HG03432 (cell line): ENCODE measurements around the gene GPATCH3.
"Not testable (repeated sequence)": the region's sequence is repeated elsewhere in the genome, so short reads cannot be mapped to it uniquely, and the experiment has no call there.

Experiments
- ATAC-seq: cut with Tn5 transposase; IDR thresholded peaks from one replicate; pipeline ENCODE4 v1.9.1; 2021; ENCODE audit warnings: mild to moderate bottlenecking, moderate library complexity; ENCODE audit not compliant: unreplicated experiment

GPATCH3 gene

DNA sequence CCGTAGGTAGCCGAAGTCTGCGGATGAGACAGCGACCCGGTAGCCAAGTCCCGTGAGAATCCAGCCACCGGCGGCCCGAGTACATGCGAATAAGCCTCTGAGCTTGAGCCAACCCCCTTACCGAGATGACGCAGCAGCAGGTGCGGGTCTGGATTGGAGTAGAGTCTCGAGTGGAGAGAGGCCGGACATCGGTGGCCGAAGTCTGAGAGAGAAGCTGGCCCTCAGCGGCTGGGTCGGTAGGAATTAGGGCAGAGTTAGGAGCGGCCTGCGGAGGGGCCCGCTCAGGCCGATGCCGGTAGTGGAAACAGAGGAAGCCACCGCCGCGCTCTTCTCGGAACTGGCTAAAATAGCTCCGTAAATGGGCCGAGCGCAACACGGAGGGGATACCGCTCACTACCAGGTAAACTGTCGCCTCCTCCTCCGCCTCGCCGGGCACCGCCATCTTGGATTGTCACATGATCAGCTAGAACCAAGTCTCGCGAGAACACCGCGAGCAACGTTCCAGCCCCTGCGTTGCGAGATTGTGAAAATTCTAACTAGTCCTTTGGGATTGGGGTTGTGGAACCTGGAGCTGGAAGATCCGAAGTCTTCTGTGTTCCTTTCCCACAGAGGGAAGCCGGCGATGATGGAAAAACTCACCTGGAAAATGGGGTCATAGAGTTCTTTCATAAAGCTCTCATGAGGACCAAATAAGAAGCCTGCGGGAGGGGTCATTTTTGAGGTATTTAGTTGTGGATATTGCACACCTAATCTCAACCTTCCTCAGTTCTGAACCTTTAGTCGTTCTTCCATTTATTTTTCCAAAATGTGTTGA lies at the start of gene GPATCH3:
TSS of gene GPATCH3 (minus strand) at position 467 of the 814 bp plus-strand sequence. CDS start at position 442, 25 bp downstream.
- ATAC-seq = peak; percentile 87

- no peak for ATAC-seq
These were observed 49.7 kb upstream of the GPATCH3 start for GRCh38 chr1:26949926-26950319.

GRCh38 chr1:26949266-26949925 lies 49.1 kb upstream of the GPATCH3 start:
- no peak for ATAC-seq

DNA sequence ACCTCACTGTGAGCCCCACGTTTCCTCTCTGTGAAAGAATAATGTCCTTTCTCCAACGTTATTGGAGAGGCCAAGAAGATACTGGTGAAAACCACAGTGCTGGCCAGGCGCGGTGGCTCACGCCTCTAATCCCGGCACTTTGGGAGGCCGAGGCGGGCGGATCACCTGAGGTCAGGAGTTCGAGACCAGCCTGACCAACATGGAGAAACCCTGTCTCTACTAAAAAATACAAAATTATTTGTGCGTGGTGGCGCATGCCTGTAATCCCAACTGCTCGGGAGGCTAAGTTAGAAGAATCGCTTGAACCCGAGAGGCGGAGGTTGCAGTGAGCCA lies 48.4 kb upstream of the GPATCH3 start:
- ATAC-seq = not testable (repeated sequence)

GRCh38 chr1:26946270-26946669 lies 46.0 kb upstream of the GPATCH3 start:
- ATAC-seq = no peak

- ATAC-seq = no peak
These were observed 45.5 kb upstream of the GPATCH3 start for GRCh38 chr1:26945728-26946127.

DNA sequence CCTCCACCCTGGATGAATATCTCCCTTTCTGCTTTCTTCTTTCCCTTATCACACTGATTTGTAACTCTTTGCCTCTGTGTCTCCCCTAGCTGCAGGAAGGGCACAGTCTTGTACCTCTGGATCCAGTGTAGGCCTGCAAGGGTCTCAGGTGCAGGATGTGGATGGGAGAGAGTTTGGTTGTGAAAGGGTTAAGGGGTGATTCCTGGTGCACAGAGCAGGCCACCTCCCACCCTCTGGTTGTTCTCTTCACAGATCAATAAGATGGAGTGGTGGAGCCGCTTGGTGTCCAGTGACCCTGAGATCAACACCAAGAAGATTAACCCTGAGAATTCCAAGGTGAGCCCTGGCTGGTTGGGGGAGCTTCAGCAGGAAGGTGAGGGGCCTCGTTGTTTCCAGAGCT lies 44.9 kb upstream of the GPATCH3 start:
- no peak for ATAC-seq

- ATAC-seq = no peak
These were observed 42.4 kb upstream of the GPATCH3 start for GRCh38 chr1:26942656-26943055.

GRCh38 chr1:26941311-26941710 lies 41.0 kb upstream of the GPATCH3 start:
- no peak for ATAC-seq

GRCh38 chr1:26938659-26939025 lies 38.4 kb upstream of the GPATCH3 start:
- ATAC-seq = no peak

DNA sequence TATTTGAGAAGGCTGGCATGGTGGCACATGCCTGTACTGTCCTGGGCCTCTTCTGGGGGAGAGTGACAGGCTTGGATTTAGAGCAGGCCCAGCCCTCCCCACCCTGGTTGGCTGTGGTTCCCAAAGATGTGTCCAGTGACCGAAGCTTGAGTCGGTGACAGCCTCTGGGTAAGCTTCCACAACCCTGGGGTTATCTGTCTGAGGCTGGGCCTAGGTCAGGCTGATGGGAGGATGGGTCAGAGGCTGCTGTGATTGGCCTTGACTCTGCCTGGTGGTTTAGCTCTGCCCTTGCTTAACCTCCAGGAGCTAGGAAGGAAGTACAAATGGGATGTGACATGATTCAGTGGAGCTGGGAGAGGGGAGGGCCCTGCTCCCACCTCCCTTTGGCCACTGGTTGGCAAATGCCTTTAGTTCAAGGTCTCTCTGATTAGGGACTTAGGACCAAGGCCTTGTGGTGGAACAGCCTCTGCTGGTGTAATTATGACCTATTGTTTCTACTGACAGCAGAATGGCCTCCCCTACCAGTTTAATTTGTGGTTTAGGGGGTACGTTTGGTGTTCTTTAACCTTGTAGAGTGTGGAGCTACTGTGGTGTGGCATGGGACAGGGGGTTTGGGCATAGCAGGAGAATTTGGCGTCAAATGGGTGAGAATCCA lies 37.9 kb upstream of the GPATCH3 start:
- no peak for ATAC-seq

GRCh38 chr1:26936823-26937222 lies 36.6 kb upstream of the GPATCH3 start:
- no peak for ATAC-seq

DNA sequence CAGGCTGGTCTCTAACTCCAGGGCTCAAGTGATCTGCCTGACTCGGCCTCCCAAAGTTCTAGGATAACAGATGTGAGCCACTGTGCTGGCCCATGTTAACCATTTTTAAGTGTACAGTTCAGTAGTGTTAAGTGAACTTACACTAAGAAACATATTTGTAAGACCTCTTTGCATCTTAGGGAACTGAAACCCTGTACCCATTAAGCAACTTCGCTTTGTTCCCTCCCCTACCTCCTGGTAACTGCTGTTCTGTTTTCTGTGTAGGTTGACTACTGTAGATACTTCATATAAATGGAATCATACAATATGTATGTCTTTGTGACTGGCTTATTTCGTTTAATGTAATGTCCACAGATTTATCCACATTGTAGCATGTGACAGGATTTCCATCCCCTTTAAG lies 32.3 kb upstream of the GPATCH3 start:
- ATAC-seq = no peak

GRCh38 chr1:26923711-26924110 lies 23.4 kb upstream of the GPATCH3 start:
- no peak for ATAC-seq

DNA sequence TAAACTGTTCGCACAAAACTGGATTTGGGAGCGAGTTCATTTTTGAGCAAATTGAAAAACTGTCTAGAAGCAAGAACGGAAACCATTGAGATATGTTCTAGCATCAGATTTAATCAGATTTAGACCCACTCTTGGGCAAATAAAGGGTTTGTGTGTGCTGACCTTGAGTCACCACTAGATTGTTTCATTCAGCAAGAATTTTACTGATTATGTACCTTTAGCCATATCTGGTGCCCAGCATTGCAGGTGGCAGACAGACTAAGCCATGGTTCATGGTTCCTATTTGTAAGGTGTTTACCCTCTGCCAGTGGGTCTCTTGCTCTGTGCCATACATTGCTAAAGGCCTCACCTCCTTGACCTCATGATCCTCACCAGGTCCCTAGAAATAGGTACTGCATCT lies 22.6 kb upstream of the GPATCH3 start:
- no peak for ATAC-seq

DNA sequence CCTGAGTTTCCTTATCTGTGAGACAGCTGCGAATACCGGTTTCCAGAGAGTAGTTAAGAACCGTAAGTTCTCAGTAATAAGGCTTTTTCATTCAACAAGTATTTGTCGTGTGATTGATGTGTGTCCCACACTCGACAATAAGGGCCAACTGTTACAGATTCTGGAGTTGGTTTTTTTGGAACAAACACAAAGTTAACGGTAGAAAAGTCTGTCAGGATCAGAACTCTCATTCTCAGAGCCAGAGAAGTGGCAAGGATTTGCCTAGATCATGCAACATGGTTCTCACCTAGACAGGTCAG lies 22.1 kb upstream of the GPATCH3 start:
- ATAC-seq = no peak

DNA sequence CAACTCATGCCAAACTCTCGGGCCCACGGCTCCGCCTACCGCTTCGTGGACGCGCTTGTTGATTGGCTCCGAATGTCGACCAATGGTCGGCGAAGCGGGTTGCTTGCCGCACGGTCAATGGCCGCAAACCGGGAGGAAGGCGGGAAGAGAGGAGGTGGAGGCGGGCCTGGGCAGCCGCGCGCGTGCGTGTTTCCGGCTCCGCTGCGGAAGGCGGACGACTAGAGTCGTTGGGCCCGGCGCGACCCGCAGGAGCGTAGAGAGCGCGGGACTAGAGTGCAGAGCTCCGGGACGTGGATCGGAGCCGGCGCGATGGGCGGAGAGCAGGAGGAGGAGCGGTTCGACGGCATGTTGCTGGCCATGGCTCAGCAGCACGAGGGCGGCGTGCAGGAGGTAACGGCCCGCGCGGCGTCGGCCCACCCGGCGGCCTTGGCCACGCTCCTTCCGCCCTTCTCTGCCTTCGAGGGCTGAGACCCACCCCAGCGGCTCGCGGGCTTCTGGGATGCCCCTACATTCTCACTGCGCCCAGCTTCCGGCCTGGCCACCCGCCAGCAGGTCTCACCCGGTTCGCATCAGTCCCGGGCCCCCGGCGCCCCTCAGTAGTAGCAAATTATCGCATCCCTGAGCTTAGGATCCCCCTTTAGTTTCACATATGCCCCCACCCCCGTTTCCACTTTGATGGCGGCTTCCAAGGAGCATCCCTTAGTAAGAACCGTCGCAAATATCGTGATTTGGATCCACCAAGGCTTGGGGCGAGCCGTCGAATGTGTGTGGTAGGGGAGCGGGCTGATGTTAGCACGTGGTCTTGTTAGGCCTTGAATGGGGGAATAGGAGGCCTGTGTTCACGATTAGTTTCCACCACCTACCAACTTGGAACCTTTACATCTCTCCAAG lies 21.5 kb upstream of the GPATCH3 start, which contains the start of gene NUDC:
TSS of gene NUDC (plus strand) at position 204 of the 891 bp plus-strand sequence. CDS start at position 310, 106 bp downstream.
- peak; percentile 97 for ATAC-seq

GRCh38 chr1:26921126-26921539 lies 20.9 kb upstream of the GPATCH3 start:
- peak; percentile 16 for ATAC-seq

DNA sequence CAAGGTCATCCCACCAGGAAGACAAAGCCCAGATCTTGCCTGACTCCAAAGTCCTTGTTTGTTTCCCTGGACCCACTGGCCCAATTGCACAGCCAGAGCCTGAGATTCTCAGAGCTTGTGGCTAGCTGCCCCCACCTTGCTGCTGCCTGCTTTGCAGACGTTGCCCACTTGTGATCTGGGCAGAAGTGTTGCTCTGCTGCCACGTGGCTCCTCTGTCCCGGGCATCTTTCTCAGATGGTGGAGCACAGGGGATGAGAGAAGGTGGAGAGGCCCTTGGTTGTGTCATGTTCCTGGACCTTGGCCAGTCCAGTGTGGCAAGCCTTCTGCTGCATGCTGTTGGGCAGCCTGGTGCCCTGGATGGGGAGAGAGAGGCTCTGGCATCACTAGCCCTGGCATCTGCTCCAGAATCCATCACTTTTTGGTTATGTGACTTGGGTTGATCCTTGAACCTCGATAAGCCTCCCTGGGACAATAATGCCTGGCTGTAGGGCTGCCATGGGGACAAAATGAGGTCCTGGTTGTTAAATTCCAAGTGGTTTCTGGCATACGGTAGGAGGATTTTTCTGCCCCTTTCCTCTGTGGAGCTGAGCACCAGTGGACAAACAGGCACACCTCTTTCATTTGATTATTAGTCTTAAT lies 15.1 kb upstream of the GPATCH3 start:
- ATAC-seq = no peak

DNA sequence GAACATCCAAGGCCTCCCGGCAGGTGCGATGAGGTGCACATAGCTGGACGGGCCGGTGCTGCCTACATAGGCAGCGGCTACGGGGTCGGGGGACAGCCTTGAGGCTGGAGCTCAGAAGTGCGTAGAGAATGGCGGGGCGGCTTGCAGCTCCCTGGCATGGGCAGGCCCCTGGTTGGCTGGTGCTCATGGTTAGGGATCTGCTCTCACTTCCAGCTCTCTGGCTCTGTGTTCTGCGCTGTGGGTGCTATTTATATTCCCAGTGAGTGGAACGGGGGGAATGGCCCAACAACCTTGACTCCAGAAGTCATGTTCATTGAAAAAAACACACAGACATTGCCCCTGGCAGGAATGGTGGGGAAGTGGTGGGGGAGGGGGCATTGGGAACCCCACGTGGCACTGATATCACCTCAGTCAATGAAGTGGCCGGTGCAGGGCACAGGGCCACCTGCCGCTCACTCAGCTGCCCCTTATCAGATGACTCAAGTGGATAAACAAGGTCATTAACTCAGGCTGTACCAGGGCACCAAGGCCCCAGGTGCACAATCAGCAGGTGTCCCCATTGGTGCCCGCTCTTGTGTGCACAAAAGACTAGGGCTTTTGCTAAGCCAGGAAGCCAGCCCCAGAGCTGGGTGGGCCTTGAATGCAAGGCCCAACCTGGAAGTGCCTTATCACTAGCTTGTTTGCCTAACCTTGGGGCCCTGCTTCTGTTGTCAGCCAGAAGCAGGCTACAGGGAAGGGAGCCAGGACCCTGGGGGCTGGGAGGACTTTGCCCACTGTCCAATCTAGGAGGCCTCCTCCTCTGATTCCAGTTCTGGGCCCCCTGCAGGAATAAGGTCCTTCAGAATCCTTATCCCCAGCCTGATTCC lies 13.7 kb upstream of the GPATCH3 start, which contains the start of gene NR0B2:
TSS of gene NR0B2 (minus strand) at position 222 of the 866 bp plus-strand sequence. CDS start at position 187, 35 bp downstream.
- no peak for ATAC-seq
